GM18873 (cell line): ENCODE measurements around the gene OR4C46.
"Not testable (repeated sequence)": the region's sequence is repeated elsewhere in the genome, so short reads cannot be mapped to it uniquely, and the experiment has no call there.

ENCODE experiments used
- ATAC-seq: cut with Tn5 transposase; IDR thresholded peaks from one replicate; pipeline ENCODE4 v1.9.1; 2021; ENCODE audit warnings: mild to moderate bottlenecking, moderate library complexity, moderate number of reproducible peaks; ENCODE audit not compliant: unreplicated experiment, low FRiP score

Gene OR4C46

DNA sequence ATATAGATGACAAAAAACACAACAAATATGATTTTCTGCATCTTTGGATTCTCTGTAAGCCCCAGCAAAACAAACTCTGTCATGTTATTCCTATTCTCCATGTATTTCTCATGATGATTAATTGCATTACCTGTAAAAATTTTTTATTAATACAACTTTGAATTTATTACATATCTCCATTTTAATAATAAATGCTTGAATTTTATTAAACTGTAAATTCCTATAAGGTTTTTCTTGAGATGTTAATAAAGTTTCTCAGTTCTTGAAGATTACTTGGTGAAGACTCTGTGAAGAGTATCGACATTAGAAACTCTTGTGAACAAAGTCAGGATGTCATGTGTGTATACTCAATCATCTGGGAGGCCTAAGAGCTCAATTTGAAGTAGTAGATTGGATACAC, at the start of gene OR4C46:
OR4C46 (minus strand) TSS at position 101 of the 400 bp plus-strand sequence; CDS start at position 101, 0 bp downstream.
- ATAC-seq: no peak

DNA sequence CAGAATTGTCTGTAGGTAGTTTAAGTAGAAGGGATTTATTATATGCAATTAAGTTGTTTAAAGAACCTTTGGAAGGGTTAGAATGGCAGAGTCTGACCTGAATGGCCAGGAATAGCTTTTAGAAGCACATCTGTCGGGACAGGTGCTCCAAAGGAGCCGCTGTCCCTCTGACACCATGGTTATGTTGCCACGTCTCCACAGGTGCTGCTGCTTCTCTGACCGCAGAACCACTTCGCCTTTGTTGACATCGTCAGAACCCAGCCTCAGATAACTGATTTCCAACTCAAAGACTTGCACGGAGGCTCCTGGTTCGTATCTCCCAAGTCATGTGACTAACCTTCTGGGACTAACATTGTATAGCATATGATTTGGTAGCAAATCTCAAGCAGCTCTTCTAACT, 41.8 kb upstream of the OR4C46 start:
- ATAC-seq: not testable (repeated sequence)

DNA sequence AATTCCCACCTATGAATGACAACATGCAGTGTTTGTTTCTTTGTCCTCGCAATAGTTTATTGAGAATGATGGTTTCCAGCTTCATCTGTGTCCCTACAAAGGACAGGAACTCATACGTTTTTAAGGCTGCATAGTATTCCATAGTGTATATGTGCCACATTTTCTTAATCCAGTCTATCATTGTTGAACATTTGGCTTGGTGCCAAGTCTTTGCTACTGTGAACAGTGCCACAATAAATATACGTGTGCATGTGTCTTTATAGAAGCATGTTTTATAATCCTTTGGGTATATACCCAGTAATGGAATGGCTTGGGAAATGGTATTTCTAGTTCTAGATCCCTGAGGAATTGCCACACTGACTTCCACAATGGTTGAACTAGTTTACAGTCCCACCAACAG, 42.4 kb downstream of the OR4C46 start:
- not testable (repeated sequence) for ATAC-seq

DNA sequence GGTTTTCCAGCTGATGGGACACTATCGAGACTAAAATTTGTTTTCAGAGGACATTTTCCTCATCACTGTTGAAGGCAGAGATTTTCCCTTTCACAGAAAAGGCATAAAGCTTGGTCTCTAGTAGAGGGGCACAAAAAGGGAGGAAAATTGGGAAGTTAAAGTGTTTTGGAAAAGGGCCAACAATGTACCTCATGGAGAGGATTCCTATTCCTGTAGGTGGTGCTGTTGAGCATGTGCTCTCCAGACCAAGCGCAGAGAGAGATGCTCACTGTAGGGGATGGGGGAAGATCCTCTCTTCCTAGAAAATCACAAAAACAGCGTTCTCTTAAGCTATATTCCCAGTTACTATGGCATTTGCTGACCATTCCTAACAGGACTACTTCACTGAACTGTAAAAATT, 44.9 kb downstream of the OR4C46 start:
- no peak for ATAC-seq

DNA sequence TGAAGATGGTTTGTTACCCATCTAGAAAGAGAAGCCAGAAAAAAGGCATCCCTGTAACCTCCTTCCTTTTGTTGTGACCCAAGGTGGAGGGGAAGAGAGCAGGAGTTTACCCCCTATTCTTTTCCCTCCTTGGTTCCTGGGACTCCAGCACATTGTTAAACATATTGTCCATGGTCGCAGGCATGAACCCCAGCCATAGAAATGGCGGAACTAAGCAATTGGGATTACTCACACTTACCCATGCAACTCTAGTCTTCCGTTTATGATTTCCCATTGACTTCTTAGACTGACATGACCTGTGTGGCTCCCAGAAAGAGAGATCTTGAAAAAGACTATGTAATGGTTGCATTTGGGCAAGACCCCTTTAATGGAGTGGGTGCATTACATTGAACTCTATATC, 45.4 kb downstream of the OR4C46 start:
- ATAC-seq: no peak
